Fibroblast of the aortic adventitia (primary cell): ENCODE data around the gene CIAO2B. TPM values are rescaled to one million over a fixed set of nuclear protein-coding genes. Genes with fewer than 3 reads are reported as not detected.
A peak's percentile ranks its signal among the peaks of the same experiment; 100 is the strongest.

Experiments
- DNase-seq: peaks from one replicate; pipeline ENCODE4 v3.0.0-alpha.2; 2010; ENCODE audit warnings: low read depth
- H3K4me3 ChIP-seq: 2 replicates; pipeline ENCODE4 v1.5.1; 2011; ENCODE audit warnings: low read depth, mild to moderate bottlenecking, control low read depth, low read length, moderate library complexity
- CTCF ChIP-seq: IDR thresholded peaks from 2 replicates; pipeline ENCODE4 v1.5.1; 2011; ENCODE audit warnings: mild to moderate bottlenecking, low read length, control low read depth, inconsistent platforms; ENCODE audit not compliant: insufficient read depth
- total RNA-seq: library from RNA; depleted of rRNA; stranded (reverse); fragments of >200 nt; gene quantifications from 2 replicates; pipeline ENCODE4 v1.2.3, GENCODE V29; 2012; ENCODE audit warnings: low replicate concordance

Gene CIAO2B
- total RNA-seq, 1 donor: 109 TPM

GRCh38 chr16:66928702-66929388 is 5.4 kb downstream of the CIAO2B start:
- peak; percentile 41 for DNase-seq
- H3K4me3 ChIP-seq: no peak overlapping the region
- TF ChIP-seq CTCF: peak; percentile 53

- H3K4me3 ChIP-seq: no peak overlapping the region
- no peak for TF ChIP-seq CTCF
- no peak for DNase-seq
These were observed 6.1 kb downstream of the CIAO2B start for GRCh38 chr16:66927918-66928649.

- no peak for TF ChIP-seq CTCF
- H3K4me3 ChIP-seq: no peak overlapping the region
- DNase-seq: peak; percentile 81
These were observed 7.2 kb downstream of the CIAO2B start for GRCh38 chr16:66926961-66927436.

- peak; percentile 36 for DNase-seq
- H3K4me3 ChIP-seq: no peak overlapping the region
- TF ChIP-seq CTCF: no peak
These were observed 7.8 kb downstream of the CIAO2B start for GRCh38 chr16:66926171-66926947.

GRCh38 chr16:66925322-66925840 is 8.8 kb downstream of the CIAO2B start, which contains the start of gene RRAD:
RRAD (minus strand) TSS chr16:66925535; CDS start chr16:66925179, 356 bp downstream.
- peak; percentile 8 for TF ChIP-seq CTCF
- DNase-seq: peak; percentile 64
- H3K4me3 ChIP-seq: peak within 1 kb of the TSS; percentile 58

- DNase-seq: no peak
- H3K4me3 ChIP-seq: peak overlapping the region; percentile 58
- TF ChIP-seq CTCF: peak; percentile 8
These were observed 9.5 kb downstream of the CIAO2B start for GRCh38 chr16:66924527-66925321.
